GM12878 (cell line): ENCODE data around the gene MAPK1IP1L. TPM values are rescaled to one million over a fixed set of nuclear protein-coding genes. Genes with fewer than 3 reads are reported as not detected.

Experiments used
- ASH2L ChIP-seq: fragments of 300-600, 200-600 bp; sonication (generic); IDR thresholded peaks from 2 replicates; pipeline ENCODE4 v1.6.1; 2017; ENCODE audit warnings: low read depth, mild to moderate bottlenecking, borderline replicate concordance
- BHLHE40 ChIP-seq, 2 experiments: fragments of 450-650 bp in 1 of 2; IDR thresholded peaks; 2 replicates each; pipeline ENCODE4 v1.6.1; 2011 to 2017; ENCODE audit warnings: low read depth in 2 of 2, borderline replicate concordance in 1 of 2, improper control_type of control experiment in 1 of 2, low read length in 1 of 2, mild to moderate bottlenecking in 1 of 2
- CBX3 ChIP-seq: fragments of 200-600 bp; sonication (generic); IDR thresholded peaks from 2 replicates; pipeline ENCODE4 v1.6.1; 2016; ENCODE audit warnings: low read depth, borderline replicate concordance
- CBX5 ChIP-seq: sonication (generic); IDR thresholded peaks from 2 replicates; pipeline ENCODE4 v1.6.1; 2016; ENCODE audit warnings: low read depth, moderate library complexity, mild to moderate bottlenecking, inconsistent platforms
- EED ChIP-seq: sonication (generic); IDR thresholded peaks from 2 replicates; pipeline ENCODE4 v1.6.1; 2016; ENCODE audit warnings: antibody characterized with exemption, low read depth
- IKZF2 ChIP-seq, 2 experiments: fragments of 450-650 bp; IDR thresholded peaks; 2 replicates each; pipeline ENCODE4 v1.6.1; 2017; ENCODE audit warnings: mild to moderate bottlenecking in 2 of 2, moderate library complexity in 2 of 2
- KLF5 ChIP-seq: fragments of 450-650 bp; IDR thresholded peaks from 2 replicates; pipeline ENCODE4 v1.6.1; 2014; ENCODE audit warnings: mild to moderate bottlenecking; ENCODE audit not compliant: partially characterized antibody
- PAX5 ChIP-seq: IDR thresholded peaks from 2 replicates; pipeline ENCODE4 v1.6.1; 2011; ENCODE audit warnings: low read depth, low read length, borderline replicate concordance
- PAX8 ChIP-seq: fragments of 450-650 bp; IDR thresholded peaks from 2 replicates; pipeline ENCODE4 v1.6.1; 2017; ENCODE audit warnings: mild to moderate bottlenecking, moderate library complexity
- RAD21 ChIP-seq: IDR thresholded peaks from 2 replicates; pipeline ENCODE4 v1.6.1; 2011; ENCODE audit warnings: mild to moderate bottlenecking, low read depth, low read length, moderate library complexity; ENCODE audit not compliant: insufficient read depth
- RB1 ChIP-seq: fragments of 450-650 bp; formaldehyde crosslinking; IDR thresholded peaks from 2 replicates; pipeline ENCODE4 v1.6.1; 2017; ENCODE audit warnings: mild to moderate bottlenecking, borderline replicate concordance
- SREBF1 ChIP-seq: IDR thresholded peaks from 2 replicates; pipeline ENCODE4 v1.6.1; 2012; ENCODE audit warnings: mild to moderate bottlenecking, low read length
- STAT1 ChIP-seq: fragments of 450-650 bp; conservative IDR thresholded peaks from 2 replicates; pipeline ENCODE4 v1.6.1; 2014; ENCODE audit warnings: antibody characterized with exemption, mild to moderate bottlenecking
- polyA plus RNA-seq, 11 experiments: library from polyadenylated mRNA; depleted of rRNA in 4 of 11; unstranded in 6 of 11; stranded (reverse) in 5 of 11; fragments of >200 nt; fragmentation: Nextera tagmentation in 4 of 11; fragmentation: Illumina TruSeq in 1 of 11; extraction: Ambion mirVana in 4 of 11; extraction: Trizol in 1 of 11; gene quantifications; 1 replicate in 1 of 11; 2 replicates in 10 of 11; pipeline versions ENCODE4 v1.2.1 to v1.2.3, GENCODE V29; 2011 to 2016; ENCODE audit warnings: inconsistent platforms in 2 of 11, missing spikeins in 2 of 11, low read depth in 1 of 11
- total RNA-seq, 4 experiments: library from RNA; depleted of rRNA in 3 of 4; stranded (reverse); fragments of >200 nt in 3 of 4; fragmentation: Illumina TruSeq in 1 of 4; extraction: Trizol in 1 of 4; gene quantifications; 2 replicates each; pipeline versions ENCODE4 v1.2.1 to v1.2.3, GENCODE V29; 2013 to 2021
- TF ChIP-seq, protein P1 (sequence below): IDR thresholded peaks from 2 replicates; pipeline ENCODE4 v1.6.1; 2012; ENCODE audit warnings: low read depth, low read length, improper control_type of control experiment
- TF ChIP-seq, protein P2 (sequence below): fragments of 450-650 bp; IDR thresholded peaks from 2 replicates; pipeline ENCODE4 v1.6.1; 2016; ENCODE audit warnings: mild to moderate bottlenecking
- TF ChIP-seq, protein P3 (sequence below): fragments of 450-650 bp; IDR thresholded peaks from 2 replicates; pipeline ENCODE4 v1.6.1; 2017; ENCODE audit warnings: mild to moderate bottlenecking, low read depth, inconsistent platforms; ENCODE audit not compliant: poor library complexity, severe bottlenecking
- TF ChIP-seq, protein P4 (sequence below): IDR thresholded peaks from 2 replicates; pipeline ENCODE4 v1.6.1; 2012; ENCODE audit warnings: low read depth, low read length, improper control_type of control experiment
- TF ChIP-seq, protein P5 (sequence below): fragments of 450-650 bp; conservative IDR thresholded peaks from 2 replicates; pipeline ENCODE4 v1.6.1; 2017; ENCODE audit warnings: mild to moderate bottlenecking, moderate library complexity
- TF ChIP-seq, protein P6 (sequence below): IDR thresholded peaks from 2 replicates; pipeline ENCODE4 v1.6.1; 2012; ENCODE audit warnings: mild to moderate bottlenecking, low read depth, low read length

Gene MAPK1IP1L
- total and polyA plus RNA-seq, 10 of the 15 experiments (the other 5 are each of a cell fraction or from before 2014, with no cell fraction given): 44.6 to 117 (median 73.0) TPM

DNA sequence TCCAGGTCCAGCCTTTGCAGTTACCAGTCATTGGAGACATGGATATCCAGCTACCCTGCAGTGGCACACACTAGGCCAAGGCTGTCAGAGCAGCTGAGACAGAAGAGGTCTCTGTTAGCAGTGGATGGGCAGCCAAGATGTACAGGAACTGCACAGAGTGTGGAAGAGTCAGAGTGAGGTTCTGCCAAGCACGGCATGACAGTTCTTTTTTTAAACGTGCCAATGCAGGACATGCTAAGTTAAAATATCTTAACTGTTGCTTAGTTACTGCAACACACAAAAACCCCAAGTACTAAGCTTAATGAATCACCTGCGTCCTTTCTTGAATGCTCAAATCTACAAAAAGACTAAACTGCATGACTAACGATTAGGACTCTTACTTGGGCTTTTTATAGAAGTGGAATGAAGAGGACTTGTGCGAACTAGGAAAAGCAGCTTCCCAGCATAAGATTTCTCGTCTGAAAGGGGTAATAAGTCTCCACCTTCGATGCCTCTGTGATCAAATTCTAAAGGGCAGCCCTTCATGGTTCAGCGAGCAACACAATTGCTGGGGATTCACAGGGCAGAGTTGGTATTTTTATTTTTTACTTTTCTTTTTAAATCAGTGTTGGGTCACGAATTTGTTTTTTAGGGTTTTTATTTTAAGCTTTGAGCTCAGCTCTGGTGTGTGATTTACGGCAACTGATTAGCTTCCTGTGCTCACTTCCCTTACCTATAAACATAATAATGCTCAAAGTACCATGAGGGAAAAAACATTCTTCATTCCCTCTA is 20.6 kb downstream of the MAPK1IP1L start (continued):
- TF ChIP-seq RB1 (0 out of 2 replicates have a peak, but pooled peaks have one; percentile 30), PAX8 (peak; percentile 94), STAT1 (no peak), RAD21 (no peak), BHLHE40 (IDR thresholded peaks at IDR 0.05; ENCODE audit: borderline replicate concordance in 1 of 2, low read depth in 2 of 2, low read length in 1 of 2) (peak; percentile 80 to 85; a peak in 3 of 4 replicates), CBX3 (no peak), SREBF1 (no peak), PAX5 (peak; percentile 89), EED (peak; percentile 22; the same call in 1 of the 2 replicates), ASH2L (peak; percentile 81; the same call in 1 of the 2 replicates), KLF5 (no peak), IKZF2 (IDR thresholded peaks at IDR 0.05) (peak; percentile 75 to 76; a peak in 3 of 4 replicates), CBX5 (no peak)
- TF ChIP-seq, protein P1, sequence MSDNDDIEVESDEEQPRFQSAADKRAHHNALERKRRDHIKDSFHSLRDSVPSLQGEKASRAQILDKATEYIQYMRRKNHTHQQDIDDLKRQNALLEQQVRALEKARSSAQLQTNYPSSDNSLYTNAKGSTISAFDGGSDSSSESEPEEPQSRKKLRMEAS: no peak
- TF ChIP-seq, protein P2, sequence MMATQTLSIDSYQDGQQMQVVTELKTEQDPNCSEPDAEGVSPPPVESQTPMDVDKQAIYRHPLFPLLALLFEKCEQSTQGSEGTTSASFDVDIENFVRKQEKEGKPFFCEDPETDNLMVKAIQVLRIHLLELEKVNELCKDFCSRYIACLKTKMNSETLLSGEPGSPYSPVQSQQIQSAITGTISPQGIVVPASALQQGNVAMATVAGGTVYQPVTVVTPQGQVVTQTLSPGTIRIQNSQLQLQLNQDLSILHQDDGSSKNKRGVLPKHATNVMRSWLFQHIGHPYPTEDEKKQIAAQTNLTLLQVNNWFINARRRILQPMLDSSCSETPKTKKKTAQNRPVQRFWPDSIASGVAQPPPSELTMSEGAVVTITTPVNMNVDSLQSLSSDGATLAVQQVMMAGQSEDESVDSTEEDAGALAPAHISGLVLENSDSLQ: peak; percentile 47; the same call in 1 of the 2 replicates
- TF ChIP-seq, protein P3, sequence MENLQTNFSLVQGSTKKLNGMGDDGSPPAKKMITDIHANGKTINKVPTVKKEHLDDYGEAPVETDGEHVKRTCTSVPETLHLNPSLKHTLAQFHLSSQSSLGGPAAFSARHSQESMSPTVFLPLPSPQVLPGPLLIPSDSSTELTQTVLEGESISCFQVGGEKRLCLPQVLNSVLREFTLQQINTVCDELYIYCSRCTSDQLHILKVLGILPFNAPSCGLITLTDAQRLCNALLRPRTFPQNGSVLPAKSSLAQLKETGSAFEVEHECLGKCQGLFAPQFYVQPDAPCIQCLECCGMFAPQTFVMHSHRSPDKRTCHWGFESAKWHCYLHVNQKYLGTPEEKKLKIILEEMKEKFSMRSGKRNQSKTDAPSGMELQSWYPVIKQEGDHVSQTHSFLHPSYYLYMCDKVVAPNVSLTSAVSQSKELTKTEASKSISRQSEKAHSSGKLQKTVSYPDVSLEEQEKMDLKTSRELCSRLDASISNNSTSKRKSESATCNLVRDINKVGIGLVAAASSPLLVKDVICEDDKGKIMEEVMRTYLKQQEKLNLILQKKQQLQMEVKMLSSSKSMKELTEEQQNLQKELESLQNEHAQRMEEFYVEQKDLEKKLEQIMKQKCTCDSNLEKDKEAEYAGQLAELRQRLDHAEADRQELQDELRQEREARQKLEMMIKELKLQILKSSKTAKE: peak; percentile 62
- TF ChIP-seq, protein P4, sequence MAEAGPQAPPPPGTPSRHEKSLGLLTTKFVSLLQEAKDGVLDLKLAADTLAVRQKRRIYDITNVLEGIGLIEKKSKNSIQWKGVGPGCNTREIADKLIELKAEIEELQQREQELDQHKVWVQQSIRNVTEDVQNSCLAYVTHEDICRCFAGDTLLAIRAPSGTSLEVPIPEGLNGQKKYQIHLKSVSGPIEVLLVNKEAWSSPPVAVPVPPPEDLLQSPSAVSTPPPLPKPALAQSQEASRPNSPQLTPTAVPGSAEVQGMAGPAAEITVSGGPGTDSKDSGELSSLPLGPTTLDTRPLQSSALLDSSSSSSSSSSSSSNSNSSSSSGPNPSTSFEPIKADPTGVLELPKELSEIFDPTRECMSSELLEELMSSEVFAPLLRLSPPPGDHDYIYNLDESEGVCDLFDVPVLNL: no peak
- TF ChIP-seq, protein P5, sequence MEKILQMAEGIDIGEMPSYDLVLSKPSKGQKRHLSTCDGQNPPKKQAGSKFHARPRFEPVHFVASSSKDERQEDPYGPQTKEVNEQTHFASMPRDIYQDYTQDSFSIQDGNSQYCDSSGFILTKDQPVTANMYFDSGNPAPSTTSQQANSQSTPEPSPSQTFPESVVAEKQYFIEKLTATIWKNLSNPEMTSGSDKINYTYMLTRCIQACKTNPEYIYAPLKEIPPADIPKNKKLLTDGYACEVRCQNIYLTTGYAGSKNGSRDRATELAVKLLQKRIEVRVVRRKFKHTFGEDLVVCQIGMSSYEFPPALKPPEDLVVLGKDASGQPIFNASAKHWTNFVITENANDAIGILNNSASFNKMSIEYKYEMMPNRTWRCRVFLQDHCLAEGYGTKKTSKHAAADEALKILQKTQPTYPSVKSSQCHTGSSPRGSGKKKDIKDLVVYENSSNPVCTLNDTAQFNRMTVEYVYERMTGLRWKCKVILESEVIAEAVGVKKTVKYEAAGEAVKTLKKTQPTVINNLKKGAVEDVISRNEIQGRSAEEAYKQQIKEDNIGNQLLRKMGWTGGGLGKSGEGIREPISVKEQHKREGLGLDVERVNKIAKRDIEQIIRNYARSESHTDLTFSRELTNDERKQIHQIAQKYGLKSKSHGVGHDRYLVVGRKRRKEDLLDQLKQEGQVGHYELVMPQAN: 0 out of 2 replicates have a peak, but pooled peaks have one; percentile 23
- TF ChIP-seq, protein P6, sequence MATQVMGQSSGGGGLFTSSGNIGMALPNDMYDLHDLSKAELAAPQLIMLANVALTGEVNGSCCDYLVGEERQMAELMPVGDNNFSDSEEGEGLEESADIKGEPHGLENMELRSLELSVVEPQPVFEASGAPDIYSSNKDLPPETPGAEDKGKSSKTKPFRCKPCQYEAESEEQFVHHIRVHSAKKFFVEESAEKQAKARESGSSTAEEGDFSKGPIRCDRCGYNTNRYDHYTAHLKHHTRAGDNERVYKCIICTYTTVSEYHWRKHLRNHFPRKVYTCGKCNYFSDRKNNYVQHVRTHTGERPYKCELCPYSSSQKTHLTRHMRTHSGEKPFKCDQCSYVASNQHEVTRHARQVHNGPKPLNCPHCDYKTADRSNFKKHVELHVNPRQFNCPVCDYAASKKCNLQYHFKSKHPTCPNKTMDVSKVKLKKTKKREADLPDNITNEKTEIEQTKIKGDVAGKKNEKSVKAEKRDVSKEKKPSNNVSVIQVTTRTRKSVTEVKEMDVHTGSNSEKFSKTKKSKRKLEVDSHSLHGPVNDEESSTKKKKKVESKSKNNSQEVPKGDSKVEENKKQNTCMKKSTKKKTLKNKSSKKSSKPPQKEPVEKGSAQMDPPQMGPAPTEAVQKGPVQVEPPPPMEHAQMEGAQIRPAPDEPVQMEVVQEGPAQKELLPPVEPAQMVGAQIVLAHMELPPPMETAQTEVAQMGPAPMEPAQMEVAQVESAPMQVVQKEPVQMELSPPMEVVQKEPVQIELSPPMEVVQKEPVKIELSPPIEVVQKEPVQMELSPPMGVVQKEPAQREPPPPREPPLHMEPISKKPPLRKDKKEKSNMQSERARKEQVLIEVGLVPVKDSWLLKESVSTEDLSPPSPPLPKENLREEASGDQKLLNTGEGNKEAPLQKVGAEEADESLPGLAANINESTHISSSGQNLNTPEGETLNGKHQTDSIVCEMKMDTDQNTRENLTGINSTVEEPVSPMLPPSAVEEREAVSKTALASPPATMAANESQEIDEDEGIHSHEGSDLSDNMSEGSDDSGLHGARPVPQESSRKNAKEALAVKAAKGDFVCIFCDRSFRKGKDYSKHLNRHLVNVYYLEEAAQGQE: no peak
